GM18858 (cell line): ENCODE measurements around the gene CA11.
A peak's percentile ranks its signal among the peaks of the same experiment; 100 is the strongest.
"Not testable (repeated sequence)": the region's sequence is repeated elsewhere in the genome, so short reads cannot be mapped to it uniquely, and the experiment has no call there.

Experiments used
- ATAC-seq: cut with Tn5 transposase; IDR thresholded peaks from one replicate; pipeline ENCODE4 v1.9.1; 2021; ENCODE audit not compliant: unreplicated experiment

CA11 gene

DNA sequence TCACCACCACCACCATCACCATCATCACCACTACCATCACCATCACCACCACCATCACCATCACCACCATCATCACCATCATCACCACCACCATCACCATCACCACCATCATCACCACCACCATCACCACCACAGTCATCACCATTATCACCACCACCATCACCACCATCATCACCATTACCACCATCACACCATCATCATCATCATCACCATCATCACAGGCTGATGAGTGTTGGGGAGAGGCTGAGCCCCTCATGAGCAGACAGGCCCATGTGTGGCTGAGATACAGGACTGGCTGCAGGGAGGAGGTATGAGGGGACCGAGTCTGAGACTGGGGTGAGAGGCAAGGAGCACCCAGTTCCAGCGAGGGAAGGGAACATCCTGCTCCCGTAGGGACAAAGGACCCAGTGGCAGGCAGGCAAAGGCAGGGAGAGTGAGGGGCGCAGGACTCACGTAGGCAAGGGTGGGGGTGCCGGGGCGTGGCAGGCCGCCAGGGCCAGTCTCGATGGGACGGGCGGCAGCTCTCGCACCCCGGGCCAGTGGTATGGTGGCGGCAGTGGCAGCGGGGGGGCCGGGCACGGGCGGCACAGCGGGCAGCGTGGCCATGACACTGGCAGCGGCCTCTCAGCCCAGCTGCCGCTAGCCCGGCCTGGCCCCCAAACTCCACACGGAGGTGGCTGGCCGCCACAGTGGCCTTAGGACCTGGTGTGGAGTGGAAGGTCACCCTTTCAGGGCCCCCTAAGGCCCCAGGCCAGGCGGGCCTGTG, 24.1 kb upstream of the CA11 start:
- ATAC-seq, result no peak

DNA sequence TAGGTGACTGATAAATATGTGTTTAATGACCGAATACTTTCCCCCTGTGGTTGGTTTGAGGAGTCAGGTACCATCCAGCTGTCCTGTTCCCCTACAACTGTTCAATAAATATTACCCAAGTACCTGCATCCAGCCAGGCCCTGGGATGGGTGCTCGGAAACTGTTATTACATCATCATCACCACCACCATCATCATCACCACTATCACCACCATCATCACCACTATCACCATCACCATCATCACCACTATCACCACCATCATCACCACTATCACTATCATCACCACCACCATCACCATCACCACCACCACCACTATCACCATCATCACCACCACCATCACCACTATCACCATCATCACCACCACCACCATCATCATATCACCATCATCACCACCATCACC, 22.8 kb upstream of the CA11 start:
- no peak for ATAC-seq

DNA sequence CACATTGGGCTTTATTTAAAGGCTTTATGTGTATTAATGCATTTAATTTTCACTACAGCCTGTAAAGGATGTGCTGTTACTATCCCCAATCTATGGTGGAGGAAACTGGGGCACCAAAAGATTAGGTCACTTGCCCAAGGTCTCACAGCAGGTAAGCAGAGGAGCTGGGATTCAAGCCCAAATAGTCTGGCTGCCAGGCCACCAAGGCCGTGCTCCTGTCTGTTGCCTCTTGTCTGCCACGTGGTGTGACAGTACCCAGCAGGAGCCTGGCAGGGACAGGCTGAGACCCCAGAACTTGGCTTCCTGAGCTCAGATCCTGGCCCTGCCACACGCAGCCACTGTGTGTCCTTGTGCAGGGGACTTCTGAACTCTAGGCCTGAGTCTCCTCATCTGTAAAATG, 22.3 kb upstream of the CA11 start:
- ATAC-seq, result no peak

DNA sequence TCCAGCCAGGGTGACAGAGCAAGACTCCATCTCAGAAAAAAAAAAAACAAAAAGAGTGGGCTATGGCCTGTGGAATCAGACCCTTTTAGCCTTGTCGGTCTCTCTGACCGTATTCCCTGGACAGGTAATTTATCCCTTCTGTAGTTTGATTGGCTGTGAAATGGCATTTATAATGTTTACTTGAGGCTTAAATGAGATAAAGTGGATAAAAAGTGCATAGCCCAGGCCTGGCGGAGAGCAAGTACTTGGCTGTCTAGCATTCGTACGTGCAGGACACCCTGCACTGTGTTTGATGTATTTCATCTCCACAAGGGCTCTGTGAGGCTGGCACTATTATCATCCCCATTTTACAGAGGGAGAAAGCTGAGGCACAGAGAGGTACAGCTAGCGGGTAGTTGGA, 19.8 kb upstream of the CA11 start:
- ATAC-seq, result no peak

DNA sequence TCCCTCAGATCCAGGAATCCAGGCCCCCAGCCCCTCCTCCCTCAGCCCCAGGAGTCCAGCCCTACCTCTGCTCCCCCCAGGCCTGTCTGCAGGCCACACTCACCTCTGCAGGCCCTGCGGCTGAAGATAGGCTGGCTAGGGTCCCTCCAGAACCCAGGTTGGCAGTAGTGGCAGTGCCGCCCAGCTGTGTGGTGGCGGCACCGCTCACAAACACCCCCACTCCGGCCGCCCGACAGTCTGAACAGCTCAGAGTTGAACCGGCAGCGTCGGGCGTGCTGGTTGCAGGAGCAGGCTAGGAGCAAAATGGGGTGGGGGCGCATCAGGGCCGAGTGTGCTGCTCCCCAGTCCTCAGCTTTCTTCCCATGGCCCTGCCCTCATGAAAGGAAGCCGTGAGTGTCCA, 18.5 kb upstream of the CA11 start:
- ATAC-seq, result no peak

DNA sequence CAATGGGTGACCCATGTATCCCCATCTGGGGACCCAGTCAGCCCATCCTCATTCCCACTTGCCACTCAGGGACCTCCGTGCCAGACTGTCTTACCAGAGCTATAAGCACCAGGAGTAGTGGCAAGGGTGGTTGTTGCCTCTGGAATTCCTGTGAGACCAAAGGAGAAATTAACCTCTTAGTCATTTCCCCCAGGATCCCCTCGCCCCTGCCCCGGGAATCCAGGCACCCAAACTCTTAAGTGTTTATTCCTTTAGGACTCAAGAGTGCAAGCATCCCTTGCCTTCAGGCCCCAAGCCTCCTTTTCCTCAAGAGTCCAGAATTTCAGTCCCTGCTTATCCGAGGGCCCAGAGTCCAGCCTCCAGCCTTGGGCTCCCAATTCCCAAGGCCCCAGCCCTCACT, 17.7 kb upstream of the CA11 start:
- no peak for ATAC-seq

DNA sequence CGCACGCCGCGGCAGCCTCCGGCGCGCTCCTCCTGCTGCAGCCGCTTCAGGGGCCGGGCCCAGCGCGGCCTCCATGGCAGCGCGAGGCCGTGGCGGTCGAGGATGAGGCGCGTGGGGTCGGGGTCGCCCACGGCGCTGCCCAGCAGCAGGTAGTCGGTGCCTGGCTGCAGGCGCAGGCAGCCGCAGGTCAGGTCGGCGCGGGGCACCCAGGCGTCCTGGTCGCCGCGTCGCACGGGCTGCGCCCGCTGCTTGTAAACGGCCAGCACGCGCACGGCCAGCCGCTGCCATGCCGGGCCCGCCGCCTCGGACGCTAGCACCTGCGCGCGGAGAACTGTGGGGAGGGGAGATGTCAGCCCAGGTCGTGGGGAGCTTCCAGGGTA, 15.7 kb upstream of the CA11 start:
- ATAC-seq, result no peak

DNA sequence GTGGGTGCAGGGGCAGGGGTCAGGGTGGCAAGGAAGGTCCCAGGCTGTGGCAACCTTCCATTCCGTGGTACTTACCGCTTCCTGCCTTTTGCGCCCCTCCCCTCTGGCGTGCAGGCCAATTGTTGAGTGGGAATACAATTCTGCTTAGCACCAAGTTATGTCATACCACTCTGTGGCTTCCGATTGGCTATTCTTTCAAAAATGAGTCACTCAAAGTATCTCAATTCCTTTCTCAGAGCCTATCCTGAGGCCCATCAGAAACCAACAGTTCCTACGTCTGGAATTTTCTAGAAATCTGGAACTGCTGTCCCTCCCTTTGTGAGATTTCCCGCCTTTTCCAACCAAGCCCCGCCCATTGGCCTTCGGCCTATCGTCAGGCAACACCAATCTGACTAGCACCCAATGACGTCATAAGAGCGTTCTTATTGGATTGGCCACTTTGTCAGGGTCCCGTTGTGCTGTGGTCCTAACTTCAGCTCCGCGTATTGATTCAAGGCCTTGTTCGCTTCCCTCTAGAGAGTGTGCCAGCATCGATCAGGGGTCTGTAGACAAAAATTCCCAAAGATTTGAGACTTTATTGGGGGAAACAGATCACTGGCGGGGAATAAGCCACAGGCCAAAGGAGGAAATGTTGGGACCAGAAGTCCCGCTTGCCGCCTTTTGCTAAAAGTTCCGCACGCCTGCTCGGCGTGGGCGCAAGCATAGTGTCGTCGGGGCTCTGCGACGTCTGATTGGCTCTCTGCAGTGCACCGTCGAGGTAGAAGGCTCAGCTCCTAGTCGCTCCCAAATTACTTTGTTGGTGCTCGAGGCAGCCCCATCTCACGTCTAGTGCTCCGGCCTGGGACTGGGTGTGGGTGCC, 15.1 kb upstream of the CA11 start:
- ATAC-seq, result peak; percentile 53

DNA sequence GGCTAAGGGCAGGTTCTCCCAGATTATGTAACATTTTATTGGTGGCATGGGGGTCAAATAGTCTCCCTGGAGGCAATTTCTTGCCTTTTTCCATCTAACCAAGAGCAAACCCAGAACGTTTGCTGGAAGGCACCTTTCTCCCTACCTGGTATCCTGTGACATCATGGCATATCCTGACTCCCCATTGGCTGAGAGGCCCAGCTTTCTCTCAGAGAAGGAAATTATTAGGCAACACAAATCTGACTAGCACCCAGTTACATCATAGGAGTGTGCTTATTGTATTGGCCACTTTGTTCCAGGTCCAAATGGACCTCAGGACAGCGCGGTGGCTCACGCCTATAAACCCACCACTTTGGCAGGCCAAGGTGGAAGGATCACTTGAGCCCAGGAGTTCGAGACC, 13.8 kb upstream of the CA11 start:
- ATAC-seq, result no peak

DNA sequence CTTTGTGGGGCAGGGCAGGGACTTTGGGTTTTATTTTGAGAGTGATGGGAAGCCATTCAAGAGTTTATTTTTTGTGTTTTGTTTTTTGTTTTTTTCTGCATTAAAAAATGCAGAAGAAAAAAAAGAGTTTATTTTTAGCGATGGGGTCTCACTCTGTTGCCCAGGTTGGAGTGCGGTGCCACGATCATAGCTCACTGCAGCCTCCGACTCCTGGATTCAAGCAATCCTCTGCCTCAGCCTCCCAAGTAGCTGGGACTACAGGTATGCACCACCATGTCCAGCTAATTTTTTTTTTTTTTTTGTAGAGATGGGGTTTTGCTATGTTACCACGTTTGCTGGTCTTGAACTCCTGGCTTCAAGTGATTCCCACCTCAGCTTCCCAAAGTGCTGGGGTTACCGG, 12.5 kb upstream of the CA11 start:
- ATAC-seq, result no peak

DNA sequence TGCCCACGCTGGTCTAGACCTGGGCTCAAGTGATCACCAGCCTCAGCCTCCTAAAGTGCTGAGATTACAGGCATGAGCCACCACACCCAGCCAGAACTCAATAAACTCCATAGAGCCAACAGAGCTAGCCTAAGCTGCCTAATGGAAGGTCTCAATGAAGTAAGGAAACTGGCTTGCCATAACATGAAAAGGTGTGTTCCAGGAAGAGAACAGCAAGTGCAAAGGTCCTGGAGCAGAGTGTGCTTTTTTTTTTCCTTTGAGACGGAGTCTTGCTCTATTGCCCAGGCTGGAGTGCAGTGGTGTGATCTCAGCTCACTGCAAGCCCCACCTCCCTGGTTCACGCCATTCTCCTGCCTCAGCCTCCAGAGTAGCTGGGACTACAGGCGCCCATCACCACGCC, 11.8 kb upstream of the CA11 start:
- ATAC-seq, result not testable (repeated sequence)

DNA sequence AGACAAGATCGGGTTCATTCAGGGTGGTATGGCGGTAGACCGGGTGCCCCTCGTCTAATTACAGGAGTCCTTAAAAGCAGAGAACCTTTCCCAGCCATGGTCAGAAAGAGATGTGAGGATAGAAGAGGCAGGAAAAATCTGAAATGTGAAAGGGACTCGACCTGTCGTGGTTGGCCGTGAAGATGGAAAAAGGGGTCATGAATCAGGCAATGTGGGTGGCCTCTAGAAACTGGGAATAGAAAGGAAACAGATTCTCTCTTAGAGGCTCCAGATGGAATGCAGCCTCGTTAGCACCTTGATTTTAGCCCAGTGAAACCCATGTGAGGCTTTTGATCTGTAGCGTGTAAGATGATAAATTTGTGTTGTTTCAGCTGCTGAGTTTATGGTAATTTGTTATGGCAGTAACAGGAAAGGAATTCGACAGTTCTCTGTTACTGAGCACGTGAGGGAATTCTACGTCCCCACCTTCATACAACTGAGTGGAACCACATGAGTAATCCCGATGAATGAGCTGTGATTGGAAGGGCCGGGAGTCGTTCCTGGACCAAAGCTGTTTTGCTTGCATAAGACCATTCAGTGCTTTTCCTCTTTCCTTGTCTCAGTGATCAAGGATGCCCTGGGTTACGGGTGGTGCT, 11.0 kb upstream of the CA11 start:
- ATAC-seq, result no peak

DNA sequence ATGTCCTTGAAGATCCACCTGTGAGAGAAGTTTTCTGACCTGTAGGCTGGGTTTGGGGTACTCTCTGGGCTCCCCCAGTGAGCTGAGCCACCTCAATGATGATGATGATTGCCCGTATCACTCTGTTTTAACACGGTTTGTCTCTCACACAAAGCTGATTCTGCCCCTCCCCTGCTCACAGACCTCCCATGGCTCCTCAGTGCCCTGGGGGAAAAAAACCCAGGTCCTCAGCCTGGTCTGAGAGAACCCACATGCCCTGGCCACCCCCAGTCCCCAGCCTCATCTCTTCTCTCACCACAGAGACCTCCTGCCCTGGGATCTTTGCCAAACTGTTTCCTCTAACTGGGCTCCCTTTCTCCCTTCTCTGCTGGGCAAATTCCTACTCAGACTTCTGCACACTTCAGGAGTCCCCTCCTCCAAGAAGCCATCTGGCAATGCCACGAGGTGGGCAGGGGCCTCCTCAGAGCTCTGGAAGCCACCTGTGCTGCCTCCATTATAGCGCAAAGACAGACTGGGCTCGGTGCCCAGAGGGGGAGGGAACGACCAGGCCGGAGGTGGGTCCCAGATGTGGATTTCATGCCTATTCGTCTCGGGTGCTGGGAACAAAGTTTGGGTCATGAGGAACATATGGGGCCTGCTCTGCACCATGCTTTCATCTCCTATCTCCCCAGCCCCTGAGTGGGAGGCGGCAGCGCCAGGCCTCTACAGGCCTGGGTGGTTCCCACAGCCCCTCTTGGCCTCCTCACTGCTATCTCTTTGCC, 8.5 kb upstream of the CA11 start:
- no peak for ATAC-seq

DNA sequence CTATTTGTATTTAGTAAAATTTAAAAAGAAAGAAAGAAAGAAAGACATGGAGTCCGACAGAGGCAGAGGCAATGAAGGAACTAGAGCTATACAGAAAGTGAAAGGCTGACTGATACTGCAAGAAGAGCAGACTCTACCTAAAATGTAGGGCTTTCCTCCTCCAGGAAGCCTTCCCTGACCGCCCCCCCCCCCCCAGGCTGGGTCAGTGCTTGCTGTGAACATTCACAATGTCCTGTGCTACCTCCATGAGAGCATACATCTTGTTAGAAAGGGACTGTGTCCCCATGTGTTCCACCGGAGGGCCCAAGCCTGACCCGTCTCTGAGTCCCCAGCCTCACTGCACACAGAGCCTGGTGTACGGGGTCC, 5.7 kb upstream of the CA11 start:
- ATAC-seq, result no peak

DNA sequence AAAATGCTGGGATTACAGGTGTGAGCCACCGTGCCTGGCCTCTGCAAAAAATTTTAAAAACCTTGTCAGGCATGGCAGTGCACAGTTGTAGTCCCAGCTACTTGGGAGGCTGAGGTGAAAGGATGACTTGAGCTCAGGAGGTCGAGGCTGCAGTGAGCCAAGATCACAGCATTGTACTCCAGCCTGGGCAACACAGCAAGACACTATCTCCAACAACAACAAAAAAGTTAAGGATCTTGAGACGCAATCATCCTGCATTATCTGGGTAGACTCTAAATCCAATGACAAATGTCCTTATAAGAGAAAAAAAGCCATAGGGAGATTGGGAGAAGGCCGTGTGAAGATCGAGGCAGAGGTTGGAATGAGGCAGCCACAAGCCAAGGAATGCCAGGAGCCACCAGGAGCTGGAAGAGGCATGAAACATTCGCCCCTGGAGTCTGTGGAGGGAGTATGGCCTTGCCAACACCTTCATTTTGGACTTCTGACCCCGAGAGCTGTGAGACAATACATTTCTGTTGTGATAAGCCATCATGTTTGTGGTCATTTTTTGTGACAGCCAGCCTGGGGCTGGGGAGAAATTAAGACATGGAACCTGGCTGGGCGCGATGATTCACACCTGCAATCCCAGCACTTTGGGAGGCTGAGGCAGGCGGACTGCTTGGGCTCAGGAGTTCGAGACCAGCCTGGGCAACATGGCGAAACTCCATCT, 5.1 kb upstream of the CA11 start:
- no peak for ATAC-seq

DNA sequence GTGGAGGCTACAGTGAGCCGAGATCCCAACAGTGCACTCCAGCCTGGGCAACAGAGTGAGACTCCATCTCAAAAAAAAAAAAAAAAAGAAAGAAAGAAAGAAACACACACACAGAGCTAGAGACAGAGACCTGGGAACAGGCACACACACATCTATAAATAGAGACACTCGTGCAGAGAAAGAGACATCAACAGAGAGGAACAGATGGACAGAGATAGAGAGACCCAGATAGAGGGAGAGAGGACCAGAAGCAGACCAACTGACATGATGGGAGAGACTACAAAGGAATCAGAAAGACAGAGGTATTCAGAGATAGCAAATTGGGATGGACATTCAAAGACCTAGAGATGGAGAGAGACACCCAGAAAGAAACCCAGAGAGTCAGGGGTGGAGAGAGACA, 2.1 kb upstream of the CA11 start:
- ATAC-seq, result no peak

DNA sequence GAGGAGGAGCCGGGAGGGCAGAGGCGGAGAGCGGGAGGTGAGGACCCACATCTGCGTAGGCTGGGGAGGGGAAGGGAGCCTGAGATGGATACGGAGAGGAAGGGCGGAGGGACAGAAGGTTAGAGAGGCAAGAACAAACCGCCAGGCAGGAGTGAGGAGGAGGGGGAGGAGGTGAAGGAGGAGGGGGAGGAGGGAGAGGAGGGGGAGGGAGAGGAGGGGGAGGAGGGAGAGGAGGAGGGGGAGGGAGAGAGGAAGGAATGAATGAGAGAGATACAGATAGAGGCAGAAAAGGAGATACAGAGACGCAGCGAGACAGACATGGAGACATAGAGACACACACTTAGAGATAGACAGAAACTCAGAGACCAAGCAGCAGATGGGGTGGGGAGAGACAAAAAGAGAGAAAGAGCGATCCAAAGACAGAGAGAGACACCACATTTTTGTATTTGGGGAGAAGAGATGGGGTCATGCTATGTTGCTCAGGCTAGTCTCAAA, 782 bp upstream of the CA11 start:
- ATAC-seq, result no peak

DNA sequence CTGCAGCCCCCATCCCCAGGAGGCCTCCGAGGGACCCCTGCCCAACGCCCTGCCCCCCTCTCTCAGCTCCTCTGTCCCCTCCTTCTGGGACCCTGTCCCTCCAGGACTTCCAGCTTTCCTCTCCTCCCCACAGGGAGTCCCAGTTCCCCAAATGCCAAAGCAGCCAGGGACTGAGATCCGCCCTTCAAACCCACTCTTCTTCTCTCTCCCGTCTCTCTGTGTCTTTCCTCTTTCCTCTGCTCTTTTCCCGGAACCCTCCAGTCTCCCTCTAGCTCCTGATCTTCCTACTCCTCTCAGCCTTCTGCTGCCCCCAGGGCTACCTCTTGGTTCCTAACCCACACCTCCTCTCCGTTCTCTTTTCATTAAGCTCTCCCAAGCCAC, 377 bp downstream of the CA11 start:
- no peak for ATAC-seq

DNA sequence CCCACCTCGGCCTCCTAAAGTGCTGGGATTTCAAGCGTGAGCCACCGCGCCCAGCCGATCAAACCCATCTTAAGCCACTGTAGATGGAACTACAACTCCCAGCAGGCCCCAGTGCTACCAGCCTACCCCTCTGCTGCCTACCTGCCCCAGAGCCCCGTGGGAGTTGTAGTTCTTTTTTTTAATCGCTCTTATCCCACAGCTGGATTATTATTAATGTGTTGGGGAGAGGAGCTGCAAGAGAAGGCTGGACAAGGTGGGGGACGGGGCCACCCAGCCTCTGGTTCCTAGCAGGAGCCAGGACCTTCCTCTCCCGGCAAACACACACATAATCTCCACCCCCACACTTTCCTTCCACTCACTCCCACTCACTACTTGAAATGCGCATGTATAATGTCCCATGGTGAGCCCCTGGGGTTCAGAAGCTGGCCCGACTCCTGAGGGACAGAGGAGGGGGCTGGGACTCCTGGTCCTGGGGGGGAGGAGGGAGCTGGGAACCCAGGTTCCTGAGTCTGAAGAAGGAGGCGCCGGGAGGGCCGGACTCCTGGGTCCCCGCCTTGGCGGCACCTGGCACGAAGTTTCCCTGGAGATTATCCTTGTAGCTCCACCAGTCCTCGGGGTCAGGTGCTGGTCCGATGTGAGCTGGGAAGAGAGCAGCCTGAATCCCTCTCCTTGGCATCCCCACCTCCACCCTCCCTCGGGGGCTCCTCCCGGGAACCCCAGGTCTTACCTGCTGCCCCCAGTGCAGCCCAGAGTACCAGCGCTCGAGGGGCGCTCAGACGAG, 958 bp downstream of the CA11 start:
- ATAC-seq, result no peak

DNA sequence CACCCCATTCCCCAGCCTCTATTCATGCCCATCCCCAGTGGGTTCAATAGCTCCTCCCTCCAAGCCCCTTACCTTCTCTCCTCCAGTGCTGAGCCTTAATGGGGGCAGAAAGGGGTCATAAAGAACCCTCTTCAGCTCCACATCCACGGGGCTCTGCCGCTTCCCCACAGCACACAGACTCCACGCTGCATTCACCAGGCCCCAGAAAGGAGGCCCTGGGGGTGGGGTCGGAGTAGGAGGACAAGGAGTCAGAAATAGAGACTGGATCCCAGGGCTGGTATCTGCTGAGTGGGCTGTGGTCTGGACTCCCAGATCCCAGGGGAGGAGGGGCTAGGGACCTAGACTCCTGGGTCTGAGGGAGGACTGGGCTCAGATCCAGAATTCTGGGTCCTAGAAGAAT, 1.6 kb downstream of the CA11 start:
- ATAC-seq, result no peak
